ENCODE results near the gene CCR2. TPM values are rescaled to one million over a fixed set of nuclear protein-coding genes. Genes with fewer than 3 reads are reported as not detected.
A peak's percentile ranks its signal among the peaks of the same experiment; 100 is the strongest.

The CCR2 gene
- polyA plus RNA-seq, 3 donors: 20.5 to 181 (median 145) TPM

GRCh38 chr3:46344476-46344875 lies 9.4 kb upstream of the CCR2 start:
- Mint-ChIP-seq H3K27ac (no peak overlapping the region), H3K9me3 (peaks cover 5 to 12% (median 12%) of the 10 kb centered on the region in 7 donors), H3K4me1 (peaks cover 11% of the 10 kb centered on the region), H3K27me3 (ENCODE audit: low read depth in 3 of 3) (peaks cover 0 to 3% (median 0%) of the 10 kb centered on the region in 3 donors), H3K4me3 (no peak overlapping the region), H3K36me3 (peaks cover 0 to 6% of the 10 kb centered on the region in 2 donors)
- Histone ChIP-seq H3K27ac (ENCODE audit: low read depth in 1 of 2, low read length in 2 of 2) (no peak overlapping the region), H3K9me3 (replicated peaks in 1 of 2; ENCODE audit: control insufficient read depth in 1 of 2, insufficient read depth in 1 of 2, low read length in 2 of 2) (peaks cover 8 to 9% of the 10 kb centered on the region in 2 donors), H3K4me3 (replicated peaks in 1 of 3; ENCODE audit: low read depth in 2 of 3, low read length in 3 of 3) (no peak overlapping the region), H3K27me3 (ENCODE audit: control insufficient read depth in 2 of 2, insufficient read depth in 2 of 2, low read length in 2 of 2) (no peaks in the 10 kb centered on the region), H2AFZ (ENCODE audit: insufficient read depth, low read depth, low read length, poor library complexity, severe bottlenecking) (no peak overlapping the region), H3K9ac (ENCODE audit: insufficient read depth, low read length, poor library complexity, severe bottlenecking) (no peak overlapping the region), H4K20me1 (ENCODE audit: insufficient read depth, low read length) (no peaks in the 10 kb centered on the region), H3K4me2 (replicated peaks; ENCODE audit: extremely low read depth, low read length, poor library complexity, severe bottlenecking) (no peak overlapping the region), H3K79me2 (ENCODE audit: insufficient read depth, low read length) (no peaks in the 10 kb centered on the region), H3K4me1 (ENCODE audit: control insufficient read depth in 1 of 2, insufficient read depth in 2 of 2, low read length in 2 of 2) (peaks cover 10 to 11% of the 10 kb centered on the region in 2 donors), H3K36me3 (replicated peaks in 1 of 2; ENCODE audit: control insufficient read depth in 1 of 2, insufficient read depth in 2 of 2, low read length in 2 of 2) (no peaks in the 10 kb centered on the region)
- no peak for DNase-seq
- intact Hi-C loops (cut with micrococcal nuclease): no loop called here
- TF ChIP-seq, protein P1, sequence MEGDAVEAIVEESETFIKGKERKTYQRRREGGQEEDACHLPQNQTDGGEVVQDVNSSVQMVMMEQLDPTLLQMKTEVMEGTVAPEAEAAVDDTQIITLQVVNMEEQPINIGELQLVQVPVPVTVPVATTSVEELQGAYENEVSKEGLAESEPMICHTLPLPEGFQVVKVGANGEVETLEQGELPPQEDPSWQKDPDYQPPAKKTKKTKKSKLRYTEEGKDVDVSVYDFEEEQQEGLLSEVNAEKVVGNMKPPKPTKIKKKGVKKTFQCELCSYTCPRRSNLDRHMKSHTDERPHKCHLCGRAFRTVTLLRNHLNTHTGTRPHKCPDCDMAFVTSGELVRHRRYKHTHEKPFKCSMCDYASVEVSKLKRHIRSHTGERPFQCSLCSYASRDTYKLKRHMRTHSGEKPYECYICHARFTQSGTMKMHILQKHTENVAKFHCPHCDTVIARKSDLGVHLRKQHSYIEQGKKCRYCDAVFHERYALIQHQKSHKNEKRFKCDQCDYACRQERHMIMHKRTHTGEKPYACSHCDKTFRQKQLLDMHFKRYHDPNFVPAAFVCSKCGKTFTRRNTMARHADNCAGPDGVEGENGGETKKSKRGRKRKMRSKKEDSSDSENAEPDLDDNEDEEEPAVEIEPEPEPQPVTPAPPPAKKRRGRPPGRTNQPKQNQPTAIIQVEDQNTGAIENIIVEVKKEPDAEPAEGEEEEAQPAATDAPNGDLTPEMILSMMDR (IDR thresholded peaks at IDR 0.05): no peak
- 100% methylated on average over 1 of the region's 4 CpGs for WGBS (ENCODE audit: insufficient coverage)

DNA sequence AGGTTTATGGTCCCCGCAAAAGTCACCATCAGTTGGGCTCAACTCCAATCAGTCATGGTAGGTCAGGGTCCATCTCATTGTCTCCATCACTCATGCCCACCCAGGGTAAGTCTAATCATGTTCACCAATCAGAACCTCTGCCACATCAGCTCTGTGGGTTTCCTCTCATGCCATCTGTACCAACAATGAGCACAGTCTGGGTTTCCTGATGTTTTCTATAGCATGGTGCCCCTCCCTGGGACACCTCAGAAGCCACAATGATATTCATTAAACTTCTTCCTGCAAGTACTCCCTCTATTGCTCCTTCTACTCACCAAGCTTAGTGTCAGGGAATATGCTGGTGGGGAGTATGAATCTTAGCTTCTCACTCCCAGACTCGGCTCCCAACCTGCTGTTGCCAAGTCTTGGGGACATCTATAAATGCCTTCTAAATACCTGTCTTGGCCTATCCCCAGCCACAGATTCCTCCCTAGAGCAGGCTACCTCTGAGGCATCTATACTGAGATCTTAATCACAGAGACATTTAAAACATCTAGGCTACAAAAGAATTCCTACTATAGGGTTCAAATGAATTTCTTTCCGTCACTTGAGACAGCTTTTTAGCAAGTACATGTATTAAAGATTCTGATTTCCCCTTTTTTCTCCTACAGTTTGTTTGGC lies 5.0 kb upstream of the CCR2 start:
- peaks cover 0 to 5% (median 0%) of the 10 kb centered on the region in 3 donors for H3K27me3 Mint-ChIP-seq (ENCODE audit: low read depth in 3 of 3)
- no peaks in the 10 kb centered on the region for H3K36me3 Mint-ChIP-seq
- peaks cover 49 to 55% of the 10 kb centered on the region in 2 donors for H3K4me1 ChIP-seq (ENCODE audit: control insufficient read depth in 1 of 2, insufficient read depth in 2 of 2, low read length in 2 of 2)
- peaks cover 17% of the 10 kb centered on the region for H3K79me2 ChIP-seq (ENCODE audit: insufficient read depth, low read length)
- TF ChIP-seq, protein P1 (IDR thresholded peaks at IDR 0.05): no peak
- no peak overlapping the region for H3K4me2 ChIP-seq (replicated peaks; ENCODE audit: extremely low read depth, low read length, poor library complexity, severe bottlenecking)
- DNase-seq: no peak
- peaks cover 0 to 5% (median 0%) of the 10 kb centered on the region in 7 donors for H3K9me3 Mint-ChIP-seq
- no peak overlapping the region for H3K9ac ChIP-seq (ENCODE audit: insufficient read depth, low read length, poor library complexity, severe bottlenecking)
- H3K36me3 ChIP-seq (replicated peaks in 1 of 2; ENCODE audit: control insufficient read depth in 1 of 2, insufficient read depth in 2 of 2, low read length in 2 of 2): no peaks in the 10 kb centered on the region
- H3K27ac Mint-ChIP-seq: peak overlapping the region in 5 of 7 donors; percentile 30 to 86 (median 75)
- intact Hi-C loops (cut with micrococcal nuclease): no loop called here
- peak overlapping the region in 1 of 2 donors; percentile 62 for H3K27ac ChIP-seq (ENCODE audit: low read depth in 1 of 2, low read length in 2 of 2)
- peak overlapping the region; percentile 1 for H2AFZ ChIP-seq (ENCODE audit: insufficient read depth, low read depth, low read length, poor library complexity, severe bottlenecking)
- WGBS (ENCODE audit: insufficient coverage): no CpG with 5 or more reads among the region's 3 CpGs
- H3K4me3 ChIP-seq (replicated peaks in 1 of 3; ENCODE audit: low read depth in 2 of 3, low read length in 3 of 3): no peak overlapping the region
- no peaks in the 10 kb centered on the region for H3K27me3 ChIP-seq (ENCODE audit: control insufficient read depth in 2 of 2, insufficient read depth in 2 of 2, low read length in 2 of 2)
- H3K9me3 ChIP-seq (replicated peaks in 1 of 2; ENCODE audit: control insufficient read depth in 1 of 2, insufficient read depth in 1 of 2, low read length in 2 of 2): peaks cover 0 to 3% of the 10 kb centered on the region in 2 donors
- H4K20me1 ChIP-seq (ENCODE audit: insufficient read depth, low read length): no peaks in the 10 kb centered on the region
- H3K4me3 Mint-ChIP-seq: no peak overlapping the region
- H3K4me1 Mint-ChIP-seq: peaks cover 52% of the 10 kb centered on the region

Data from CD14-positive monocyte (primary cell).